Stimulated activated CD8-positive, alpha-beta memory T cell treated with anti-CD3 and anti-CD28 coated beads, Interleukin-12 subunit alpha, Interleukin-12 subunit beta, amount 100 ng/mL, for 24 hours (primary cell): ENCODE data around the gene PDE10A.

ENCODE experiments used
- DNase-seq: peaks from one replicate; pipeline ENCODE4 v3.0.0-alpha.2; 2020; ENCODE audit errors: extremely low read depth

Gene PDE10A

GRCh38 chr6:165662749-165663376 is at the start of gene PDE10A:
Gene PDE10A, minus strand, starts transcription at chr6:165663241. Its CDS starts 430 bp downstream, at chr6:165662811.
- DNase-seq = no peak

DNA sequence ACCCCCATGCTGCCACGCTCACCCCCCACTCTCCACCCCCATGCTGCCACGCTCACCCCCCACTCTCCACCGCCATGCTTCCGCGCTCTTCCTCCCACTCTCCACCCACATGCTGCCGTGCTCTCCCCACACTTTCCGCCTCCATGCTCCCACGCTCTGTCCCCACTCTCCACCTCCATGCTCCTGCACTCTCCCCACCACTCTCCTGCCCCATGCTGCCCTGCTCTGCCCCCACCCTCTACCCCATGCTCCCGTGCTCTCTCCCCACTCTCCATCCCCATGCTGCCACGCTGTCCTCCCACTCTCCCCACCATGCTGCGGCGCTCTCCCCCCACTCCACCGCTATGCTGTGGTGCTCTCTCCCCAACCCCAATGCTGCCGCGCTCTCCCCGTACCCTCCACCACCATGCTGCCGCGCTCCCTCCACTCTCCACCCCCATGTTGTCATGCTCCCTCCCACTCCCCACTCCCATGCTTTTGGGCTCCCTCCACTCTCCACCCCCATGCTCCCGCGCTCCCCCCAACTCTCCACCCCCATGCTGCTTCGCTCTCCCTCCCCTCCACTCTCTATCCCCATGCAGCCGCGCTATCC is 46.0 kb upstream of the PDE10A start:
- DNase-seq = no peak

DNA sequence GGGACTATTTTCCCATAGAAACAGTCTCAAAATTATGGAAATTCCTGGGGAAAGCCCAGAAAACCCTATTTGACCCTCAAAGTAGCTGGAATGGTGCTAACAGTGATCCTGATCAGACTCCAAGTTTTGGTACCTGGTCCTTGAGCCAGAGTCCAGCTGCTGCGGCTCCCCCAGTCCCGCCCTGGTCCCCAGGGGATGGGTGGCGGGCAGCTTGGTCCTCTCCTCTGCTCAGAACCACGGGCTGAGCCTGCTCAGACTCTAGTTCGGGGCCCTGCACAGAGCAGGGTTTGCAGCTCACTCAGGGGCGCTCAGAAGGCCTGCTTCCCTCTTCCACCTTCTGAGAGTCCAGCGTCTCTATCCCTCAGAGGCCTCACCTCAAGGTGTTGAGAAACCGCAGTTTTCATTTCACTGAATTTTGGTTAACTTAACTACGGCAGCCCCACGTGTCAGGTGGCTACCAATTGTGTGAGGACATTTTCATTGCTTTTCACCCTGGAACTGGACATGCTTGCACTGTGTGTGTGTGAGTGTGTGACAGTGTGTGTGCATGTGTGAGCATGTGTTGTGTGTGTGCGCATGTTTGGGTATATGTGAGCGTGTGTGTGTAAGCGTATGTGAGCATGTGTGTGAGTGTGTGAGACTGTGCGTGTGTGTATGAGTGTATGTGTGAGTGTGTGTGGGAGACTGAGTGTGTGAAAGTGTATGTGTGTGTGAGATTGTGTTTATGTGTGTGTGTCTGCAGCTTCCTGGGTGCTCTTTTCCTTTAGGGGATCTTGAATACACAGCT is 44.2 kb upstream of the PDE10A start:
- DNase-seq = no peak

- no peak for DNase-seq
Measured at GRCh38 chr6:165705941-165706340, 42.9 kb upstream of the PDE10A start.

- no peak for DNase-seq
Measured at GRCh38 chr6:165704045-165704748, 41.2 kb upstream of the PDE10A start.

- DNase-seq = no peak
Measured at GRCh38 chr6:165702669-165703068, 39.6 kb upstream of the PDE10A start.

DNA sequence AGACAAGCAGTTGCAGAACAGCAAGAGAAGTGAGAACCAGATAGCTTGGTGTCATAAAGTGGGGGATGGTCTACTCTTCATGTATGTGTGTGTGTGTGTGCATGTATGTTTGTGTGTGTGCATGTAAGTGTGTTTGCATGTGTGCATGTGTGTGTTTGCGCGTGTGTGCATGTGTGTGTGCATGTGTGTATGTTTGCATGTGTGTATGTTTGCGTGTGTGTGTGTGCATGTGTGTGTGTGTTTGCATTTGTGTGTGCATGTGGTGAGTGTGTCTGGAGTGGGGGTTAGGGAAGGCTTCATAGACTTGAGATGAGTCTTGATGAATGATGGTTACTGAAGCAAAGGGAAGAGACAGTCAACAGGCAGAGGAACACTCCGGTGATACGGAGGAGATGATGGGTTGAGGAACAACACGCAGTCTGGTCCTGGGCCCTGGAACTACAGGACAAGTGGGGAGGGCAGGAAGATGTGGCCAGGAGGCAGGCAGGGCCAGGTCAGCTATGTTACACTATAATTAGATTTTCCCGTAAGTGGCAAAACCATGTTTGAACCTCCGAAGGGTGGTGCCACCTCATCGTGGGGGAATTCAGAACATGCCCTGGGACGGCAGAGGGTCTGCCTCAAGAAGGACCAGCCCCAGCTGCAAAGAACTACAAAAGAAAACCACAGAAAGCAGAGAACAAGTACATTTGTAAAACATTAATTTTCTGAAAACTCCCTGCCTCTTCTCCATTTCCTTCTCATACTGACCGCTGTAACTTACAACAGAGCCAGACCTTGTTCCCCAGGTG is 38.7 kb upstream of the PDE10A start:
- DNase-seq = no peak

- DNase-seq = no peak
Measured at GRCh38 chr6:165701005-165701404, 38.0 kb upstream of the PDE10A start.

GRCh38 chr6:165698868-165699267 is 35.8 kb upstream of the PDE10A start:
- DNase-seq = no peak

DNA sequence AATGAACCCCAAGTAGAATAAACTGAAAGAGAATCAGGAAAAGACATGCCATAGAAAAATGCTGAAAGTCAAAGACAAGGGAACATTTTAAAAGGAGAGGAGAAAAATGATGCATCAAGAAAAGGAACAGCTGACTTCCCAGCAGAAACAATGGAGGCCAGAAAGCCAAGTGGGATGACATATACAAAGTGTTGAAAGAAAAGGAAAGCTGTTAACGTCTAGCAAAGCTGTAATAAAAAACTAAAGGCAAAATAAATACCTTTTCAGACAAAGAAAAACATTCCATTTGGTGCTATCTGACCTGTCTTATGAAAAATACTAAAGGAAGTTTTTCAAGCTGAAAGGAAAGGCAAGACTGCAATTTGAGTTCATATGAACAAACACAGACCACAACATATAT is 34.1 kb upstream of the PDE10A start:
- DNase-seq = no peak

GRCh38 chr6:165695722-165696515 is 32.9 kb upstream of the PDE10A start:
- DNase-seq = no peak

- no peak for DNase-seq
Measured at GRCh38 chr6:165694296-165694695, 31.3 kb upstream of the PDE10A start.

DNA sequence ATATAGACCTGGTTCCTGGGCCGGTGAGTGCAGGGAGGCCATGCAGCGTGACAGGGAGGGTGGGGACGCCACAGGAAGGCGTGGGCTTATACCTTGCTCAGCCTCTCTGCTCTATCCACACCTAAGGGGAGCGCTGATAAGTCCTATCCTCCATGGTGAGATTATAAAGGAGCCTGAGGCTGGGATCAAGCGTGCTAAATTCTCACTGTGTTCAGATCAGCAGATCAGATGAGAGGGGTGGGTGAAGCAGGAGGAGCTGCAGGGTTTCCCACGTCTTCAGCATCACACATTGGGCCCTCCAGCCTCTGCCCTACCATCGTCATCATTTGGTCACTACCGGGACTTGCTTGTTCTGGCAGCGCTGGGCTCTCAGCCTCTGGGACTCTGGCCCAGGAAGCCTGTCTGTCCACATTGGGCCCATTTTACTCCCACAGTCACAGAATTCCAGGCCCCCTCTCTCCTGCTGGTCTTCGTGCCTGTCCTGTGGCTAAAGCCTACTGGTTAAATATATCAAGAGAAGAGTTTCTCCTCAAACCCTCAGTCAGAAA is 29.1 kb upstream of the PDE10A start:
- DNase-seq = no peak

GRCh38 chr6:165689699-165690098 is 26.7 kb upstream of the PDE10A start:
- no peak for DNase-seq

DNA sequence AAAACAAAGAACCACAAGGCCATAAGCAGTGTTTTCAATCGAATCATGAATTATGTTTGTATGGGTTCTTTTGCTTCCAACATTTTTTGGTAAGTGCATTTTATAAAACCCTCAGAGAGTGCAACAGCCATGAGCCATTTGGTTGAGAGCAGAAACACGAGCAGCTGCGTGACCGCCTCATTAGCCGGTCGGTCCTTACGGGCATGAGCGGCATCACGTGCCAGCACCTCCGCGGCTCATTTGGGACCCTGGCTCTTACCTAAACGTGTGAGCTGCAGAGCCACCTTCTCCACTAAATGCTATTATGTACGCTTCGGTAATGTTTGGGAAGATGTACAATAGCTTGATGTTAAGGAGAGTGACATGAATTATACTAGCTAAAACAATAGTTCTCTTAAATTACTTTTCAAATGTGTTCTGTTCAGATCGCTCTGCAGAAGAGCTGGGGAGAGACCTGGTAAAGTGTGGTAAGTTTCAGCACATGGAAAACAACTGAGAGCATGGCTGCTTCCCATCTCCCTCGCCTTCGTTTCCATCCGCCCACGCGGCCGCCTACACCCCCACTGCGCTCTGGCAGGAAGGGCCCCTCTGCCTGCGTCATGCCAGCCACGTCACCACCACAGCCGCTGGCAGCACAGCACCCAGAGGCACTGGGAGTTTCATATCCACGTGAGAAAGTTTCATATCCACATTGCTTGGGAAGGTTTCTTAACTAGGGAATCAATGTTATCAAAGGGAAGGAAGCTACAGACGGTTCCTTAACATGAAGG is 23.7 kb upstream of the PDE10A start:
- DNase-seq = no peak

- no peak for DNase-seq
Measured at GRCh38 chr6:165685302-165685701, 22.3 kb upstream of the PDE10A start.

GRCh38 chr6:165684333-165684732 is 21.3 kb upstream of the PDE10A start:
- no peak for DNase-seq

DNA sequence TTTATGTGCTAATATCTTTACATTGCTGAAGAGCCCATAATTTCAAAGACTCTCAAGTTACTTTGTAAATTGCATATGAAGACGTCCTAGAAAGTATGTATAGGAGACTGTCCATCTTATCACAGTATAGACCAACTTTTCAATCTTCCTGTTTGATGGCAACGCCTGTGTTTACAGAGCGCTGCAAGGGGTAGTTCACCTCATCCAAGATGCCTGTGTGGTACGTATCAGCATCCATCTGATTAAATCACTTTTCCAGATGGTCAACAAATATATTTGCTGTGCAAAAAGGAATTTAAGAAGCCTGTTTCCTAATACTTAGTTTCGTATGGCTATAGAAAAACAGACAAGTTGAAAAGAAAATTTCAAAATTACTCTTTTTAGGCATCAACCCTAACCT is 17.9 kb upstream of the PDE10A start:
- no peak for DNase-seq

DNA sequence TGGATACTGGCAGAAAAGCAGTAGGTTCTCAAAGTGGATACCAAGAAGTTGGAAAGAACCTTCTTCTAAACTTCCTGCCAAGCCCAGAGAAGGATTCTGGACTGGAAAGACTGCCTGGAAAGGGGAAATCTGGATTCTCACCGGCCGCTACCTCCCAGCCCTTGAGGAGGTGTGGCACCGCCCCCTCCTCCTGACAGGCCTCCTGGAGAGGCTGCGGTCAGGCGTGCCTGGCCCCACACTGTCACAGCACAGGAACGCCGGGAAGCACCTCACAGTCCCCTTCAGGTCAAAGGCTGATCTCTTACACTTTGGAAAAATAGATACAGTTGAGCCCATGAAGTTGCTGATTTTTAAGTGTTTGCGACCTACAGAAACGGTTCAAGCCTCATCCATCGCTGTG is 16.3 kb upstream of the PDE10A start:
- DNase-seq = no peak

- no peak for DNase-seq
Measured at GRCh38 chr6:165678904-165679303, 15.9 kb upstream of the PDE10A start.
